Thyroid gland (tissue), 4 donors: ENCODE results near the gene WDR89.

Experiments
- CTCF ChIP-seq, 6 experiments: fragments of 200-600 bp in 3 of 6; fragments of 450-650 bp in 3 of 6; sonication (generic) in 3 of 6; IDR thresholded peaks; one replicate each; pipeline ENCODE4 v1.5.1; 2016 to 2019; ENCODE audit warnings: antibody characterized with exemption in 6 of 6, mild to moderate bottlenecking in 2 of 6, inconsistent platforms in 1 of 6, moderate library complexity in 1 of 6
- POLR2A ChIP-seq, 2 donors: fragments of 450-650 bp; IDR thresholded peaks; one replicate each; pipeline ENCODE4 v1.6.1; 2017; ENCODE audit warnings: antibody characterized with exemption in 2 of 2, mild to moderate bottlenecking in 2 of 2, moderate library complexity in 1 of 2

DNA sequence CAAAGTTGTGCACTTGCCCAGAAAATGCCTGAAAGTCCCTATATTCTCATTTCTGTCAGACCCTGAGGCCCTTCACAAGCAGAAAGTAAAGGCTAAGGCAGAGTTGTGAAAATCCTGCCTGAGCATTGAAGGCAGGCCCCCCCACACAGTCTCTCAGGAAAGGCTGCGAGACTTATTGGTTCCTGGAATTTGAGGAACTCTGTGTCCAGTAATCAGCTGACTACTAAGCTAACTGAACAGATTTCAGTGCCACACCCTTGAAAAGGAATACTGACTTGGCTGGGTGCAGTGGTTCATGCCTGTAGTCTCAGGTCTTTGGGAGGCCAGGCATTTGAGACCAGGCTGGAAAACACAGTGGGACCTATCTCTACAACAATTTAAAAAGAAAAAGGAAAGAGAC is 77.4 kb downstream of the WDR89 start:
- TF ChIP-seq POLR2A (IDR thresholded peaks at IDR 0.05) (no peak), CTCF (IDR thresholded peaks at IDR 0.05) (no peak)
